HCT116 (cell line): Measurements from ENCODE around the gene GMPPA. TPM values are rescaled to one million over a fixed set of nuclear protein-coding genes. Genes with fewer than 3 reads are reported as not detected.

ENCODE experiments used
- ATAC-seq: fragments of 200-7000 bp; cut with Tn5 transposase; 2 replicates; pipeline ENCODE4 v1.9.1; 2020; ENCODE audit warnings: mild to moderate bottlenecking, moderate library complexity
- BruUV-seq: library from RNA; stranded (reverse); fragments of 400-500 nt; replicated peaks from 2 replicates; lab custom pipeline; 2021; lab: Mats Ljungman, UMichigan
- CTCF ChIA-PET: fragments of 300-600 bp; sonication (Branson Sonifier 250); formaldehyde crosslinking; loops from one replicate; lab custom pipeline; 2021; ENCODE audit warnings: antibody characterized with exemption; lab: Charles Lee
- POLR2A ChIA-PET: fragments of 300-600, 350-600 bp; sonication (Branson Sonifier 250); formaldehyde crosslinking; loops from one replicate; lab custom pipeline; 2021; ENCODE audit warnings: antibody characterized with exemption; lab: Charles Lee
- RAD21 ChIA-PET, 2 experiments: fragments of 300-600 bp; sonication (Branson Sonifier 250); formaldehyde crosslinking; loops; one replicate each; lab custom pipeline; 2023; ENCODE audit warnings: low total read pairs in 2 of 2; ENCODE audit not compliant: uncharacterized antibody in 2 of 2, unreplicated experiment in 2 of 2, low non-redundant PET in 1 of 2; lab: Charles Lee
- DNase-seq: peaks from one replicate; pipeline ENCODE4 v3.0.0-alpha.2; 2010; ENCODE audit warnings: low read depth, low spot score
- H2AFZ ChIP-seq: fragments of 200-600 bp; shearing (Covaris generic), sonication (generic); 2 replicates; pipeline ENCODE4 v1.6.1; 2017; ENCODE audit warnings: low read depth, mixed run types, mixed read lengths, antibody characterized with exemption, low read length; ENCODE audit not compliant: poor library complexity, severe bottlenecking
- H3K27ac ChIP-seq: 2 replicates; pipeline ENCODE4 v1.5.1; 2012; ENCODE audit warnings: low read depth, low read length
- H3K27me3 ChIP-seq: fragments of 200-600 bp; sonication (generic); 2 replicates; pipeline ENCODE4 v1.6.1; 2016; ENCODE audit warnings: mixed run types, low read length, mixed read lengths; ENCODE audit not compliant: insufficient read depth
- H3K36me3 ChIP-seq, 2 experiments: fragments of 200-500 bp in 1 of 2; fragments of 200-600 bp in 1 of 2; sonication (Bioruptor generic) in 1 of 2; sonication (generic) in 1 of 2; 2 replicates each; pipeline versions ENCODE4 v1.5.1 to v1.6.1; 2014 to 2016; ENCODE audit warnings: low read length in 2 of 2, inconsistent platforms in 1 of 2, mixed read lengths in 1 of 2, mixed run types in 1 of 2; ENCODE audit not compliant: insufficient read depth in 2 of 2, control insufficient read depth in 1 of 2
- H3K4me1 ChIP-seq, 2 experiments: fragments of 200-600 bp in 1 of 2; sonication (generic) in 1 of 2; 2 replicates each; pipeline versions ENCODE4 v1.5.1 to v1.6.1; 2012 to 2017; ENCODE audit warnings: low read length in 2 of 2, inconsistent platforms in 1 of 2, mild to moderate bottlenecking in 1 of 2, mixed read lengths in 1 of 2, mixed run types in 1 of 2, moderate library complexity in 1 of 2; ENCODE audit not compliant: insufficient read depth in 2 of 2, control insufficient read depth in 1 of 2
- H3K4me2 ChIP-seq: fragments of 200-600 bp; sonication (generic); 2 replicates; pipeline ENCODE4 v1.6.1; 2017; ENCODE audit warnings: mixed run types, low read length, mixed read lengths
- H3K4me3 ChIP-seq, 2 experiments: fragments of 200-600 bp in 1 of 2; sonication (generic) in 1 of 2; replicated peaks in 1 of 2; 2 replicates each; pipeline ENCODE4 v1.5.1; 2011 to 2016; ENCODE audit warnings: low read length in 2 of 2, control low read depth in 1 of 2, low read depth in 1 of 2, mild to moderate bottlenecking in 1 of 2, mixed read lengths in 1 of 2, mixed run types in 1 of 2
- H3K79me2 ChIP-seq: fragments of 200-600 bp; sonication (generic); 2 replicates; pipeline ENCODE4 v1.6.1; 2017; ENCODE audit warnings: mild to moderate bottlenecking, mixed run types, low read length, moderate library complexity, mixed read lengths; ENCODE audit not compliant: insufficient read depth
- H3K9ac ChIP-seq: fragments of 200-600 bp; sonication (generic); 2 replicates; pipeline ENCODE4 v1.6.1; 2016; ENCODE audit warnings: low read length, mixed read lengths
- H3K9me2 ChIP-seq: fragments of 200-600 bp; sonication (generic), shearing (Covaris generic); 2 replicates; pipeline ENCODE4 v1.6.1; 2017; ENCODE audit warnings: mixed run types, mild to moderate bottlenecking, moderate library complexity; ENCODE audit not compliant: insufficient read depth
- H3K9me3 ChIP-seq, 2 experiments: fragments of 200-500 bp in 1 of 2; fragments of 200-600 bp in 1 of 2; sonication (Bioruptor generic) in 1 of 2; sonication (generic) in 1 of 2; 2 replicates each; pipeline ENCODE4 v1.6.1; 2014 to 2017; ENCODE audit warnings: low read length in 2 of 2, mixed read lengths in 2 of 2, inconsistent platforms in 1 of 2, low read depth in 1 of 2, mild to moderate bottlenecking in 1 of 2, mixed run types in 1 of 2, moderate library complexity in 1 of 2; ENCODE audit not compliant: control insufficient read depth in 1 of 2, insufficient read depth in 1 of 2
- H4K20me1 ChIP-seq: fragments of 200-600 bp; sonication (generic), shearing (Covaris generic); 2 replicates; pipeline ENCODE4 v1.6.1; 2017; ENCODE audit warnings: mixed run types, mild to moderate bottlenecking, moderate library complexity; ENCODE audit not compliant: insufficient read depth
- ATF3 ChIP-seq: IDR thresholded peaks from 2 replicates; pipeline ENCODE4 v1.6.1; 2012
- CTCF ChIP-seq, 3 experiments: fragments of 200-600 bp in 1 of 3; sonication (generic) in 1 of 3; IDR thresholded peaks in 2 of 3; conservative IDR thresholded peaks in 1 of 3; 2 replicates each; pipeline ENCODE4 v1.5.1; 2012 to 2017; ENCODE audit warnings: low read depth in 2 of 3, low read length in 2 of 3, antibody characterized with exemption in 1 of 3, borderline replicate concordance in 1 of 3, control low read depth in 1 of 3, mild to moderate bottlenecking in 1 of 3, mixed read lengths in 1 of 3, mixed run types in 1 of 3, moderate library complexity in 1 of 3; ENCODE audit not compliant: insufficient read depth in 1 of 3
- EGR1 ChIP-seq: IDR thresholded peaks from 2 replicates; pipeline ENCODE4 v1.6.1; 2012; ENCODE audit warnings: low read depth
- ELF1 ChIP-seq: IDR thresholded peaks from 2 replicates; pipeline ENCODE4 v1.6.1; 2012; ENCODE audit warnings: low read depth, borderline replicate concordance
- REST ChIP-seq: IDR thresholded peaks from 2 replicates; pipeline ENCODE4 v1.6.1; 2012; ENCODE audit warnings: low read depth
- SRF ChIP-seq: IDR thresholded peaks from 2 replicates; pipeline ENCODE4 v1.6.1; 2012; ENCODE audit warnings: low read depth
- ZFX ChIP-seq: fragments of 450-650 bp; IDR thresholded peaks from 2 replicates; pipeline ENCODE4 v1.6.1; 2017
- intact Hi-C: fragments of 100-400 bp; cut with micrococcal nuclease; formaldehyde crosslinking; loops from 2 replicates; pipeline ENCODE4 v1.10.0; 2022
- total RNA-seq: library from RNA; stranded (reverse); gene quantifications from one replicate; pipeline ENCODE4 v1.2.1, GENCODE V29; 2021; ENCODE audit not compliant: unreplicated experiment

Gene GMPPA
- total RNA-seq, 1 experiment from 2014 or later, result 71.8 TPM

- no peaks in the 10 kb centered on the region for H3K9me2 ChIP-seq
- H3K4me1 ChIP-seq, result peaks cover 0 to 12% of the 10 kb centered on the region in 2 experiments; a peak in 2 of 4 replicates
- H3K27me3 ChIP-seq, result no peaks in the 10 kb centered on the region
- ChIA-PET CTCF (interaction anchor here (1.3 to 1.9 kb wide), 4 partner anchors 11 to 66 kb away, joined by 3 to 7 read pairs (median 6); no protein-coding TSS in a partner anchor), POLR2A (no interaction called here), RAD21 (no interaction called here)
- BruUV-seq, result no TSS peak
- no peak overlapping the region for H2AFZ ChIP-seq
- no peak overlapping the region for H3K27ac ChIP-seq
- H3K36me3 ChIP-seq, result peaks cover 3 to 14% of the 10 kb centered on the region in 2 experiments; a peak in 3 of 4 replicates
- no peaks in the 10 kb centered on the region for H3K9me3 ChIP-seq
- ATAC-seq, result no peak
- no peak overlapping the region for H3K4me3 ChIP-seq
- H3K9ac ChIP-seq, result no peak overlapping the region
- TF ChIP-seq SRF (no peak), CTCF (IDR thresholded peaks at IDR 0.05 in 2 of 3, conservative IDR thresholded peaks at IDR 0.05 in 1 of 3; ENCODE audit: borderline replicate concordance in 1 of 3, insufficient read depth in 1 of 3, low read depth in 2 of 3, low read length in 2 of 3) (no peak), ZFX (no peak), REST (no peak), ELF1 (no peak), ATF3 (no peak), EGR1 (no peak)
- TF ChIP-seq, all 23 proteins: peak for 0
- Histone ChIP-seq H3K4me2 (no peak overlapping the region), H3K79me2 (no peaks in the 10 kb centered on the region; the same call in 1 of the 2 replicates), H4K20me1 (no peaks in the 10 kb centered on the region)
- intact Hi-C loops, result no loop called here
- no peak for DNase-seq
Measured at GRCh38 chr2:219464286-219465032, 34.2 kb upstream of the GMPPA start.
